ENCODE measurements around the gene RPL21.
"Not testable (repeated sequence)": the region's sequence is repeated elsewhere in the genome, so short reads cannot be mapped to it uniquely, and the experiment has no call there.

The RPL21 gene

DNA sequence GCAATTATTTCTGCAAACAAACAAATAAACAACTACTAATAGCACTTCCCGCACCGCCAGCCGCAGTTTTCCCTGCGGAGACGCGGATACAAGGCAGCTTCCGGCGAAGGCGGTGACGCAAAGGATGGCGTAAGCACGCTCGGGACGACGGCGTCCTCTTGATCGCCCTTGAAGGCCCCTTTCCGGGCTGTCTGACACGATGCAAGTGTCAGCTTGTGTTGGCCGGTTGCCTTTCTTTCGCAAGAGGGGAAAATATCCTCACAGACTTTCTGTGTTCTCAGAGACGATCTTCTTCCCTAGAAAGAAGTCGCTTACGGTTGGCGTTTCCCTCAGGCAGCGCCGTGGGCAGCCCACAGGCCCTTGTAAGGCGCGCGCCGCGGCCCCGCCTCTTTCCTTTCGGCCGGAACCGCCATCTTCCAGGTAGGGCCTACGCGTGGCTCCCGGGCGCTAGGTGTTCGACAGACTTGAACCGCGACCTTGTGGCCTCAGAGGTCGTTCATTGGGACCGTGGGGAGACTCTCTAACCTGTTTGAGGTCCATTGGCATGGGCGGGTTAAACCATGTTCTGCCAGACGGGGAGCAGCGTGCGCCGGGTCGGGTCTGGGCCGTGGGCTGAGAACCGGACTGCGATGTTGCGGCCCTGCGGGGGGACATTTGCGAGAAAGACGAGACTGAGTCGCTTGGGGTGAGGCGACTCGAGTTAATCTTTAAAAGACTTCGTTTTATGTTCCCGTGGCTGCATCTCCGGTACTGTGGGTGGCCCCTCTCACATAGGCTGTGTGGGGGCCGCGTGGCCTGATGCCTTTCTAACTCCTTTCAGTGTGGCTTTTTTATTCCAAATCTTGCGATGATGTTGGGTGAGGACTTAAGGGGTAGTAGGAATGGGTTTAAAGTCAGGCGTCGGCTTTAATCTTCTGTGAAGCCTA, at the start of gene RPL21:
Gene RPL21, plus strand, starts transcription at position 393 of the 926 bp plus-strand sequence. CDS start 2,219 bp downstream, outside the sequence.
- peak; percentile 84 to 94 for DNase-seq

DNA sequence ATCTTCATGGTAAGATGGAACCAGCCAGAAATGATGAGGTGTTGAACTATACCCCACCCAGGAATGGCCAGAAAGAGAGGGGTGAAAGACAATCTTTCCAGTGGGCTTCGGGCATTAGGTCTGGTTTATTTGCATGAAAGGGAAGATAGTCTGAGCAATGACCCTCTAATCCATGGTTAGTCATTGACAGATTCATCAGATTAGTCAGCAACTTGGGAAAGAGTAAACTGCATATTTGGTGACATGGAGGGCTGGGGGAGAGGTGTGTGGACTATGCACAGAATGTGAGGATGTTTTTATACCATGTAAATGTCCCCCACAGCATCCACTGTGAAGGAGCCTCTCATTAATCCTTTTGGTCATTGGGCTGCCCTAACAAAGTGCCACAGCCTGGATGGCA, 49.7 kb upstream of the RPL21 start:
- DNase-seq: no peak

DNA sequence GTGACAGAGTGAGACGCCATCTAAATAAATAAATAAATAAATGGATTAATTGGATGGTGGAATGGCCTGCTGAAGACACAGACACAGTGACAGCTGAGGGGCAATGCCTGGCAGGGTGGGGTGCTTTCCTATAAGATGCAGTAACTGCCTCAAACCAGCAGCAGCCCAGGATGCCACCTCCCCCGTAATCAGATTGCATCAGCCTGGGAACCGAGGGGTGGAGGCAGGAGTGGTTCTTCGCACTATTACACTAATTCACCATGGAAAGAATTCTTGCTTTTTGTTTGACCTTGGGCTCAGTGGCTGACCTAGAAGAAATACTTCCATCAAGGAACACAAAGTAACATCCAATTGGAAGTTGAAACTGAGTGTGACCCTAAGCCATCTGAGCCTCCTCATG, 48.2 kb upstream of the RPL21 start:
- no peak for DNase-seq

DNA sequence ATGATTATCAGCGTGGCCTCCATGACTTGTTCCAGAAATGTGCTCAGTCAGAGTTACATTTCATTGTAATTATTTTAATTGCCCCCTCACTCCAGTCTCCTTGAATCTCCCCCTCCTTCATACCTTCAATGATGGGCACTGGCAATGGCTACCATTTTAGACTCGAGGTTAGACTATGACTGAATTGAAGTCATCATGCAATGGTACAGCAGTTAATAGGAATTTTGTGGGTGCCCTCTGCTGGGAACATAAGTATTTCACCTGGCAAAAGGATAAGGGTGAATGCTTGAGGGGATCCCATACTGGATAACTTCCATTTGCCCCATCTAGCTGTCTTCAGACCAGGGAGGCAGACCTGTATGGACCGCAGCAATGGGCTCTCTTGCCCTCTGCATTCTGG, 47.5 kb upstream of the RPL21 start:
- no peak for DNase-seq

DNA sequence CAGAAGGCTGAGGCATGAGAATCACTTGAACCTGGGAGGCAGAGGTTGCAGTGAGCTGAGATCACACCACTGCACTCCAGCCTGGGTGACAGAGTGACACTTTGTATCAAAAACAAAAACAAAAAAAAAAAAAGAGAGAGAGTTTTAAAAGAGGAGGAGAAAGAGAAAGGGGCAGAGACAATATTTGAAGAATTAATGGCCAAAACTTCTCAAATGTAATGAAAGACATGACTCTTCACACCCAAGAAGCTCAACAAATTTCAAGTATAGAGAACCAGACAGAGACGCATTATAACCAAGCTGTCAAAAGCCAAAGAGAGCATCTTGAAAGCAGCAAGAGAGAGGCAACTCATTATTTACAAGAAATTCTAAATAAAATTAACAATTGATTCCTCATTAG, 42.8 kb upstream of the RPL21 start:
- DNase-seq: no peak

DNA sequence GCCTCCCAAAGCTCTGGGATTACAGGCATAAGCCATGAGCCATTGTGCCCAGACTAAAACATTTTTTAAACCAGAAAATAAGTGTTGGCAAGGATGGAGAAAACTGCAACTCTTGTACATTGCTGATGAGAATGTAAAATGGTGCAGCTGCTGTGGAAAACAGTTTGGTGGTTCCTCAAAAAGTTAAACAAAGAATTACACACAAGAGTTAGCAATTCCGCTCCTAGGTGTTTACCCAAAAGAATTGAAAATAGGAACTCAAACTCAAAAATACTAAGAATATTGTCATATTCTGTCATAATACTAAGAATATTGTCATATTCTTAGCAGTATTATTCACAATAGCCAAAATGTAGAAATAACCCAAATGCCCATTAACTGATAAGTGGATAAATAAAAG, 40.1 kb upstream of the RPL21 start:
- no peak for DNase-seq

DNA sequence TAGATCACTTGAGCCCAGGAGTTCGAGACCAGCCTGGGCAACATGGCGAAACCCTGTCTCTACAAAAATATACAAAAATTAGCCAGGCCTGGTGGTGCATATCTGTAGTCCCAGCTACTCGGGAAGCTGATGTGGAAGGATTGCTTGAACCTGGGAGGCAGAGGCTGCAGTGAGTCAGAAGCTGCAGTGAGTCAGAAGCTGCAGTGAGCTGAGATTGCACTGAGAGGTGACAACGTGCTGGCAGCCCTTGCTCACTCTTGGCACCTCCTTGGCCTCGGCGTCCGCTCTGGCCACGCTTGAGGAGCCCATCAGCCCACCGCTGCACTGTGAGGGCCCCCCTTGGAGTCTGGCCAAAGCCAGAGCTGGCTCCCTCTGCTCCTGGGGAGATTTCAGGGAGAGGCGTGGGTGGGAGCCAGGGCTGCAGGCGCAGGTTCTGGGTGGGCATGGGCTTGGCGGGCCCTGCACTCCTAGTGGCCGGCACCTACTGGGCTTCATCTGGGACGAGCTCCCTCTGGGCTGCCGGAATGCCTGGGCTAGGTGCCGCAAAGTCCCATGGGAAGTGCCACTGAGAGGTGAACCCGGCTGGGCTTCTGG, 39.5 kb upstream of the RPL21 start:
- peak in 1 of 2 experiments; percentile 22 for DNase-seq

DNA sequence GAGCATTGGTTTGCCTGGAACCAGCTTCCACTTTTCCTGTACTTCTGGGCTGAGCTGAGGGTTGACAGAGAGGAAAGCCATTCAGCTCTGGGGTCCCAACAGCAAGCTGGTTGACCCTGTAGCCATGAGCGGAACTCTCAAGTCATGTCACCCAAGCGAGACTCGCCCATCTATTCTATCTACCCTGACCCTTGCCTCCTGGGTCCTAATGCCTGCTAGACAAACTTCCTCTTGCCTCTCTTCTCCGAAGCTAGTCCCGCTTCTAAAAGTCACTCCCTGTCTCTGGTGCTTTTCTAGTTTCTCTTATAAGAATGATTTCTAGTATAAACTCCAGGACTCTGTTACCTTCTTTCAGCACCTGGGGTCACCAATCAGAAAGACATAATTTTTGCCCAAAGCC, 38.0 kb upstream of the RPL21 start:
- DNase-seq: not testable (repeated sequence)

DNA sequence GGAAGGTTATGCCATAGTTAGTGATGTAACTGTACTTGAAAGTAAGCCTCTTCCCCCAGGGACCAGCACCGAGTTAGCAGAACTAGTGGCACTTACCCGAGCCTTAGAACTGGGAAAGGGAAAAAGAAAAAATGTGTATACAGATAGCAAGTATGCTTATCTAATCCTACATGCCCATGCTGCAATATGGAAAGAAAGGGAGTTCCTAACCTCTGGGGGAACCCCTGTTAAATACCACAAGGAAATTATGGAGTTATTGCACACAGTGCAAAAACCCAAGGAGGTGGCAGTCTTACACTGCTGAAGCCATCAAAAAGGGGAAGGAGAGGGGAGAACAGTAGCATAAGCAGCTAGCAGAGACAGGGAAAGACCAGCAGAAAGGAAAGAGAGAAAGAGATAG, 33.6 kb upstream of the RPL21 start:
- DNase-seq: not testable (repeated sequence)

DNA sequence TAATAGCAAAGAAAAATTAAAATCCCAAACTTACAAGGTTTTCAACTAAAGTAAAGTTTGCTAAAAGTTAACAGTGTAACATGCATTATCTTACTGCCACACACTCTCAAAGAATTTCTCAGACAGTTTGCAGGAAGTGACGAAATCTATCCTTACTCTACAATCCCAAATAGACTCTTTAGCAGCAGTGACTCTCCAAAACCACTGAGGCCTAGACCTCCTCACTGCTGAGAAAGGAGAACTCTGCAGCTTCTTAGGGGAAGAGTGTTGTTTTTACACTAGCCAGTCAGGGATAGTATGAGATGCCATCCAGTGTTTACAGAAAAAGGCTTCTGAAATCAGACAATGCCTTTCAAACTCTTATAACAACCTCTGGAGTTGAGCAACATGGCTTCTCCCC, 32.5 kb upstream of the RPL21 start:
- DNase-seq: not testable (repeated sequence)

DNA sequence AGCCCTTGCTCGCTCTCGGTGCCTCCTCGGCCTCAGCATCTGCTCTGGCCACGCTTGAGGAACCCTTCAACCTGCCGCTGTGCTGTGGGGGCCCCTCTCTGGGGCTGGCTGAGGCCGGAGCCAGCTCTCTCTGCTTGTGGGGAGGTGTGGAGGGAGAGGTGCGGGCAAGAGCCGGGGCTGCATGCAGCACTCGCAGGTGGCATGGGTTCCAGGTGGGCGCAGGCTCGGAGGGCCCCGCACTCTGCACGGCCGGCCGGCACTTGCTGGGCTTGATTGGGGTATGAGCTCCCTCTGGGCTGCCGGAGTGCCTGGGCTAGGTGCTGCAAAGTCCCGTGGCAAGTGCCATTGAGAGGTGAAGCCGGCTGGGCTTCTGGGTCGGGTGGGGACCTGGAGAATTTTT, 31.7 kb upstream of the RPL21 start:
- DNase-seq: no peak

DNA sequence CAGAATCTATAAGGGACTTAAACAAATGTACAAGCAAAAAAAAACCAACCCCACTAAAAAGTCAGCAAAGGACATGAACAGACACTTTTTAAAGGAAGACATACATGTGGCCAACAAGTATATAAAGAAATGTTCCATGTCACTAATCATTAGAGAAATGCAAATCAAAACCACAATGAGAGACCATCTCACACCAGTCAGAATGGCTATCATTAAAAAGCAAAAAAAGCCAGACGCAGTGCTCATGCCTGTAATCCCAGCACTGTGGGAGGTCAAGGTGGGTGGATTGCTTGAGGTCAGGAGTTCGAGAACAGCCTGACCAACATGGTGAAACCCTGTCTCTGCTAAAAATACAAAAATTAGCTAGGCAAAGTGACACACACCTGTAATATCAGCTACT, 29.3 kb upstream of the RPL21 start:
- DNase-seq: not testable (repeated sequence)

DNA sequence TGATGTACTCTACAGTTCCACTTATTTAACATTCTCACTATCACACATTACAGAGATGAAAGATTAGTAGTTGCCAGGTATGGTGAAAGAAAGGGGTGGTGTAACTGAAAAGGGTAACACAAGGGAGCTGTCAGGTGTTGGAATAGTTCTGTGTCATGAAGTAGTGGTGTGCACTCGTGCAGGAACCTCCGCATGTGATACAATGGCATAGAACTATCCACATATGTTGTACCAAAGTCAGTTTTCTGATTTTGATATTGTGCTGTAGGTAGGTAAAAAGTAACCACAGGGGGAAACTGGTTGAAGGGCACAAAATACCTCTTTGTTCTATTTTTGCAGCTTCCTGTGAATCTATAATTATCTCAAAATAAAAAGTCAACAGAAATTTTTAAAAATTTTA, 24.4 kb upstream of the RPL21 start:
- no peak for DNase-seq

DNA sequence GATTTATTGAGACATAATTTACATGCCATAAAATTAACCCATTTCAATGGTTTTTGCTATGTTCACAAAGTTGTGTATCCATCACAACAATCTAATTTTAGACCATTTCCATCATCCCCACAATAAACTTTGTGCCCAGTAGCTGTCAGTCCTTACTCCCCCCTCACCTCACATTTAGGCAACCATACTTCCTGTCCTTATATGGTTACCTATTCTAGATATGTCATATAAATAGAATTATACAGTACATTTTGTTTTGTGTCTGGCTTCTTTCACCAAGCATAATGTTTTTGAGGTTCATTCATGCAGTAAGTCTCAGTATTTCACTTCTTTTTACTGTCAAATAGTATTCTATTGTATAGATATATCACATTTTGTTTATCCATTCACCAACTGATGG, 23.2 kb upstream of the RPL21 start:
- no peak for DNase-seq

DNA sequence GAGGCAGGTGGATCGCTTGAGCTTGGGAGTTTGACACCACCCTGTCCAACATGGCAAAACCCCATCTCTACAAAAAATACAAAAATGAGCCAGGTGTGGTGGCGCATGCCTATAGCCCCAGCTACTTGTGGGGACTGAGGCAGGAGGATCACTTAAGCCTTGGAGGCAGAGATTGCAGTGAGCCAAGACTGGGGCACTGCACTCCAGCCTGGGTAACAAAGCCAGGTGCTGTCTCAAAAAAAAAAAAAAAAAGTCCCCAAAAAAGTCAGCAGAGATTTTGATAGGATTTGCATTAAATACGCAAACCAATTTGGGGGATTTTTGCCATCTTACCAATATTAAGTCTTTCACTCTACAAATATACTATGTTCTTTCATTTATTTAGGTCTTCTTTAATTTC, 21.7 kb upstream of the RPL21 start:
- DNase-seq: no peak

DNA sequence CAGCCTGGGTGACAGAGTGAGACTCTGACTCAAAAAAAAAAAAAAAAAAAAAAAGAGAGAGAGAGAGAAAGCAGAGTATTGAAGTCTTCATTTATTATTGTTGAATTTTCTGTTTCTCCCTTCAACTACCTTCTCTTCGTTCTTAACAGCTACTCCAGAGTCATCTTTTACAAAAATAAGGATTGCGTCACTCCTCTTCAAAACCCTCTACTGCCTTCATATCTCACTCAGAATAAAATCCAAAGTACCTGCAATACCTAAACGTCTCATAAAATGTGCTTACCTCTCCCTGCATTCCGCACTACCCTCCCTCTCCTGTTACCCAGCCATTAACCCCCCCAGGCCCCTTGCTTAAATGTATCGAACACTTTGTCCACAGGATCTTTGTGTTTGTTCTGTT, 17.4 kb upstream of the RPL21 start:
- DNase-seq: no peak

DNA sequence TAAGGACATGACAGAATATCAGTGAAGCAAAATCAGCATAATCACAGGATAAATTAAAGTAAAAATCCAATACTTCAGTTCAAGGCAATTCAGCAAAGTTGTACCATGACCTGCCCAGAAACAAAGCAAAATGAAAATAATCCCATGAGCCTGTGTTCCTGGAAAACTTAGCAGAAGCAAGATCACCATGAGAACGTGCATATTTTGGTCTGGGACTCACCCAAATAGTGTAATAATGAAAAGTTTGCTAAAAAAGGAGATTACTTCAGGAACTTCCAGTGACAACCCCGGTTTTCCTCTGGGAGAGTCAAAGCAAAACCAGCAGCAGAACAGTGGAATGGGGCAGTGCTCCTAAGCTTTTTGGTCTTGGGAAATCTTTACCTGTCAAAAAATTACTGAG, 14.9 kb upstream of the RPL21 start:
- no peak for DNase-seq

DNA sequence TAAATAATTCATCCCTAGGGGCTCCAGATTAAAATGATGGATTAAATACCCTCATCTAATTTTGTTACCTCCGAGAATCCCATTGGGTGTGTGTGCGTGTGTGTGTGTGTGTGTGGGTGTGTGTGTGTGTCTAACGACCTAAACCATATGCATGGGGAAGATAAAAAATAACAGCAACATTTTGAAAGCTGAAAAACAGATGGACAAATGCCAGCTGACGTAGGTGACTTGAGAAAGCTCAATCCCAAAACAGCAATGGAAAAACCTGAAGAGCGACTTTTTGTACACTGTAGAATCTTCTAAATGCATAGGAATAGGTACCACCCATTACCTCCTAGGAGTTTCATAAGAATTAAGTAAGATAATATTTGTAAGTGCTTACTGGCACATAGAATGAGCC, 8.7 kb upstream of the RPL21 start:
- no peak for DNase-seq

DNA sequence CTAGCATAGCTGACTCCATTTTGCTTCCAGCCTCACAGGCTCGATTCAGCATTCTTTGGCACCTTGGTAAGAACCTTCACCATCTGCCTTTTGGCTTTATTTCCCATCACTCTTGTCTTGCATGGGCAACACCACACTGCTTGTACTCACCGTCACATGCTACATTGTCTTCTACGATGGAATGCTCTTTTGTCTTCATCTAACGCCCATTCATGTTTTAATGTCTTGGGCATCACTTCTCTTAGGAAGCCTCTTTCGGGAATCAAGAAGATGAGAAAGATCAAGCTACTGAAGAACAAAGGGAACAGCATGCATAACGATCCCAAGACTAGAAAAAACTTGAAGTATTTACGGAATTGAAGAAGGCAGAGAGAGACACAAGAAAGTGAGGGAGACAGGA, 5.7 kb upstream of the RPL21 start:
- DNase-seq: no peak

DNA sequence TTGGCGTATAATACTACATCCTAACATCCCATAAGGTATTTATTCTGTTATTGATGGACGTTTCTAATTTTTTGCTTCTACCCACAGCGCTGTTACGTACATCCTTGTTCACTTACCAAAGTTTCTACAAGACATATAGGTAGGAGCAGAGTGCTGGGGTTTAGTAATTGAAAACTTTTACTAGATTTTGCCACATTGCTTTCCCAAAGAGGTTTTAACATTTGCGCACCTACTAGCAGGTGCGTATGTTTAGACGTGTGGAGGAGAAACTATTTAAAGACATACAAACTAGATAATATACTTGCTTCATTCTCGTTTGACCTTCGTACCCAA, 559 bp upstream of the RPL21 start:
- no peak for DNase-seq

DNA sequence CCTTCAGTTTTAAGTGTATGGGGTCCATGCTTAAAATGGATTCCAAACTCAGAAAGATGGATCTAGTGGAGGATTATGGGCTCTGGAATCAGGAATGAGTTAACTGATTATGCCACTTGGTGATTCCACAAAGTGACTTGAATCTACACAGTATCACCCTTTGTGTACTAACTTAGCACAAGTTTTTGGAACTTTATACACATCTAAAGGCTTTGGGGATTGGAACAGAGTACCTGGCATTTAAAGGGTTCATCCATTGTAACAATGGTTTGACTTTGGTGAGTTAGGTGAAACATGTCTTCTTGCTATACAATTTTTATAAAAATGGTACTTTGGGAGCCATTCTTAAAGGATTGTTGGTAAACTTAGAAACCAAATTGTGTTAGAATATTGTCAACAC, 1.1 kb downstream of the RPL21 start:
- DNase-seq: no peak

DNA sequence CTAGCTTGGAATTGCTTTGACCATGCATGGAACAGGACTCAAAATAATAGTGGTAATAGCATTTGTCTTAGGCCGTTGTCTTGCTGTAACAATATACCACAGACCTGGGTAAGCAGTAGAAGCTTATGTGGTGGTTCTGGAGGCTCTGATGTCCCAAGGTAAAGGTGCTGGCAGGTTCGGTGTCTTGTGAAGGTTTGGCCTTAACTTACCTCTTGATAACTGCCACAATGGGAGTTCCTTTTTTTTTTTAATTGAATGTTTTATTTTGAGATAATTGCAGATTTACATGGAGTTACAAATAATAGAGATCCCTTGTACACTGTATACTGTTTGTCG, 5.8 kb downstream of the RPL21 start:
- no peak for DNase-seq

DNA sequence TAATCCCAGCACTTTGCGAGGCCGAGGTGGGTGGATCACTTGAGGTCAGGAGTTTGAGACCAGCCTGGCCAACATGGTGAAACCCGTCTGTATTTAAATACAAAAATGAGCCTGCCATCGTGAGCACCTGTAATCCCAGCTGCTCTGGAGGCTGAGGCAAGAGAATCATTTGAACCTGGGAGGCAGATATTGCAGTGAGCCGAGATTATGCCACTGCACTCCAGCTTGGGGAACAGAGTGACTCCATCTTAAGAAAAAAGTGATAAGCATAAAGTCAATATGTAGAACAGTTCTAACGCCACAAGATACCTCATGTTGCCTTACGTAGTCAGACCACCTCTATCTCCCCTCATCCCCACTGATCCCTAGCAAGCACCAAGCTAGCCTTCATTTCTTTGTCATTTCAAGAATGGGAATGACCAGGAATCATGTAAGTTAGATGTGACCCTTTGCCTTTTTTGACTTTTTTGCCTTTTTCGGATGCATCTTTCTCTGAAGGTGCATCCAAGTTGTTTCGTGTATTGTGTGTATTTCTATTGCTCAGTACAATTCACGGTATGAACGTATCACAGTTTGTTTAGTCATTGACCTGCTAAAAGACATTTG, 6.4 kb downstream of the RPL21 start:
- no peak for DNase-seq

DNA sequence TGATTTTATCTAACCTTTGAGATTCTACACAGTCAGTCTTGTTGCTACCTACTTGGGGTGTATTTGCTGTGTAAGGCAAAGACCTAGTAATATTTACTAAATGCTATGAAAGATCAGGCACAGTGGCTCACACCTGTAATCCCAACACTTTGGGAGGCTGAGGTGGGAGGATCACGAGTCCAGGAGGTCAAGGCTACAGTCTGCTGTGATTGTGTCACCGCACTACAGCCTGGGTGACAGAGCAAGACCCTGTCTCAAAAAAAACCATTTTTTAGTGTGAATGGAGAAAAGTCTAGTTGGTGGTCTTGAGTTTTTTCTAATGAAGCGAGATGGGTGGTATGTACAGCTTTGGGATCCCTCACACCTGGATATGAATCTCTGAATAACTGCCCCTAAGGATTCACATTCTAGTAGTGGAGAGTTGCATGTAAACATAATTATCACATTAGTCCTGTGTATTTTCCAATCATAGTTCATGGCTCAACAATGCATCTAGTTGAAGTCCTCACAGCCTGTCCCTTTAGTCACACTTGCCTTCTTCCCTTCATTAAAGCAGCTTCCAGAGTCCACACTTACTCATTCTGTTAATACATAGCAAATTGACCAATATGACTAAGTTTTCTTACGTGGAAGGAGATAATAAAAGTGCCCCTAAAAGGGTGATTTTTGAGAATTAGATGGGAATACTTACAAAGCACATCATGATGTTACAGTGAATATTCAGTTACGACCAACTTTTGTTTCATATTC, 7.5 kb downstream of the RPL21 start:
- DNase-seq: no peak
